ENCODE data around the gene C7orf33.
"Not testable (repeated sequence)": the region's sequence is repeated elsewhere in the genome, so short reads cannot be mapped to it uniquely, and the experiment has no call there.

The C7orf33 gene, protein sequence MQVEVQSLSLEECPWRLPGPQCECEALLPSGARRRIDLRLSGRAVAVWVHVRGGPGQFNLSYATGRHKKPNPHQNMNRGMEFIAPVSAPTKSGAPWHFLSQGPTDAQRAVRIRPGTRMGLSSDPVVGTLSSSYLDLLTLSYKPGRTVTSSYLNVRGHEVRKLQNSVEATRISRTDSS

DNA sequence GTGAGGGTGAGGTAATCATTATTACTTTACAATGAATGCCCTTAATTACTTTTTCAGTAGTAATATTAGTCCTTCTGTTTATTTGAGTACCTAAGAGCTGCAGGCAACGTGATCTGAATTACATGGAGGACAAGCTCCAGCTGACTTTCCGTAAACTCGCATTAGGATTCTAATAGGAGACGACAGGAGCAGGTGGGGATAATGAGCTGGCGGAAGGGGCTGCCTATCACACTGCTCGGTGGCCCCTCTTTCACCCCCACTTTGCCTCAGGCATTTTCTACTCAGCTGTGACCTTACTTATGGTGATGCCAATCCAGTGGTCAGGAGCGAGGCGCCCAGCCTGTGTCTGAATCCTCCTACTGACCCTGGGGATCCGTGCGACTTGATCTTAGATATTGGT lies at the start of gene C7orf33:
TSS of gene C7orf33 (plus strand) at position 296 of the 400 bp plus-strand sequence. CDS start 160 bp downstream, outside the sequence.
- no peak for DNase-seq

DNA sequence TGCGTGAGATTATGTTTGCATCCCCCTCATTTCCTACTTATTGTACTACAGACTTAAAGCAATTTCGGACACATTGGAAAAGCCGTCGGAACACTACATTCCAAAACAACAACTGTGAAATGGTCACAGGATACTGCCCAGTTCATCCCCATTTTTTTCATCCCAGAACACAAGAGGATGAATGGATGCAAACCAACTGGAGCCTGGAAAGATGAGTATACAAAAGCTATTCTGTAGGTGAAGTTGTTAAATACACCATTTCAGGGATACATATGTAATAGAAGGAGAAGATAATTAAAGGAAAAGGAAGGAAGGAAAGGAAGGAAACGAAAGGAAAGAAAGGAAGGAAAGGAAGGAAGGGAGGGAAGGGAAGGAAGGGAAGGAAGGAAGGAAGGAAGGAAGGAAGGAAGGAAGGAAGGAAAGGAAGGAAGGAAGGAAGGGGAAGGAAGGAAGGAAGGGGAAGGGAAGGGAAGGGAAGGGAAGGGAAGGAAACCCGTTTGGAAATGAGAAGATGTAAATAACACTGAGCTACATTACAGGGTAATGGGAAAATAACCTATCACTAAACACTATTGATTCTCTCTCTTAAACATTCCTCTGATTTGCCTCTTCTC lies 48.6 kb upstream of the C7orf33 start:
- DNase-seq, result no peak

DNA sequence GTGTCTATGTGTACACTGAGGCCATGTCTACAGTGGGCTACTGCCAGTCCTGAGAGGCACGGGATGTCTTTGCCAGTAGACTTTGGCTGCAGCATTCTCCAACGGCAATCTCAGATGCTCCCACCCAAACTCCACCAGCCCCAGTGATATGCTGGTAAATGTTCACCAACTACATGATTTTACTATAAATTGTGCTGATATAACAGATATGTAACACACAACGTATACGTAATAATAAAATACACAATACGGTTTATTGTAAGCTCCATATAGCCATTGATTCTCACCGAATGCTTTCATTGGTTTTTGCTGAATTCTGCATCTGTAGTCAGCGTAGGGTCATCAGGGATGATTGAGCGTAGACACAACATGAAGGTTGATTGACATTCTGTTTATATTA lies 47.3 kb upstream of the C7orf33 start:
- no peak for DNase-seq

DNA sequence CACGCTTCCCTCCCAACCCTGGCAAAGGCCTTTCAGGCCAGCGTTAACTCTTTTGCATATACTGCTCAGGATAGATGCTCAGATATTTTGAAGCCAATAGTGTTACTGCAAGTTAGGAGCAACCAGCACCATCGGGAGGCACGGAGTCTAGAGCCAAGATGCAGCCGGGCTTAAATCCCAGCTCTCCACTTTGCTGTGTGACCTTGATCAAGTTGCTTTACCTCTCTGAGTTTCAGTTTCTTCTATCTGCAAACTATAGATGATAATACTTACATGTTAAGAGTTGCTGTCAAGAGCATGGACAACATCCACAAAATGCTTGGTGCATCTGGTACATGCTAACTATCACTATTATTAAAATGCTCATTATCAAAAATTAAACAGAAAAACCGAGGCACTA lies 45.4 kb upstream of the C7orf33 start:
- no peak for DNase-seq

DNA sequence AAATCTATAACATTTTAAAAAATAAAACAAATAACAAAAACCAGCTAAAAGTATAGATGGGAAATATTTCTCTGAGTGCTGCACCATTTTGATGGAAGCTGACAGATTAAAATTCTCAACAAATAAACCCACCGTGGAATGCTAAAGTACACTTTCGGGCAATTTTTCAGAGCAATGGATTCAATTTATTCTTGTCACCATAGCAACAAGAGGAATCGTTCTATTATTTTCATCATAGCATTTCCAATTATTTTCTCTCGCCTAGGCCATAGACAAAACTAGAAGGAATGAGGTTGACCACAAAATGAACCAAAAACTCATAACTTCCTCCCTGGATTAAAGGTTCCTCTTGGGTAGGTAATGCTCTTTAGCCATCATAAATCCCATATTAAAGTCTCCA lies 44.6 kb upstream of the C7orf33 start:
- DNase-seq, result no peak

DNA sequence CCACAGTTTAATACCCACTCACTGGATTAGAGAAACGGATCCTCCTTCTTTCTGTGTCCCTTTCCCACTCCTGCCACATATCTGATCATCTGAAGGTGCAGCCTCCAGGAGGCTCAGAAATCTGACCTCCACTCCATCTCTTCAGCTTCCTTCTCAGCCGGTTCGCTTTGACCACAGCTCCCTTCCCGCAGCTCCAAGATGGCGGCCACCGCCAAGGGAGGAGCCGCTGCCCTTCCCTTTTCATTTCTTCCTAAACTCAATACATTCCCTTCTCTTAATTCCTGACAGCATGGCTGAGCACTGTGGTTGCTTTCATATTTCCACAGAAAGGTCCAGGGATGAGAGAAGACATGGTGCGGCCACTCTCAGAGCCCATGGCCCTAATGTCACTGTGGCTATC lies 43.7 kb upstream of the C7orf33 start:
- DNase-seq, result no peak

DNA sequence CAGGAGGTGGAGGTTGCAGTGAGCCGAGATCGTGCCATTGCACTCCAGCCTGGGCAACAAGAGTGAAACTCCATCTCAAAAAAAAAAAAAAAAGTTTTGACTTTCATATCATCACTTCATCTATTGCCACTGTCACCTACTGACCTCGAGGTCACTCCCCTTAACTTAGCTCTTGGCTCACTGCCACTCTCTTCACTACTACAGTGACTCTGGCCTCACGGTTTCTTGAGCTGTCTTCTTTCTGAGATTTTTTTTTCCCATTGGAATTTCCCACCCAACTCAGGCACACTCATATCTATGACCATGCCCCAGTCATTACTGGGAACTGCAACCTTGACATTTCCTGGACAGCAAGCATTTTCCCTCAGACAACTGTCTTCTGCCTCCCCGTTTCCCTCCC lies 42.6 kb upstream of the C7orf33 start:
- no peak for DNase-seq

DNA sequence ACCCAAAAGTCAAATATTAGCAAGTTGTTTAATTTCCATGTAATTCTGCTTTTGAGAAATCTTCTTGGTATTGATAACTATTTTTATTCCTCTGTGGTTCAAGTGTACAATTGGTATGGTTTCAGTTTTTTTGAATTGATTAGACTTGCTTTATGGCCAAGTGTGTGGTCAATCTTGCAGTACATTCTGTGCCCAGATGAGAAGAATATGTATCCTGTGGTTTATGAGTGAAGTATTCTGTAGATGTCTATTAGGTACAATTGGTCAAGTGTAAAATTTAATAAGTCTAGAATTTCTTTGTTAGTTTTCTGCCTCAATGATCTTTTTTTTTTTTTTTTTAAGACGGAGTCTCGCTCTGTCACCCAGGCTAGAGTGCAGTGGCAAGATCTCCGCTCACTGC lies 36.6 kb upstream of the C7orf33 start:
- no peak for DNase-seq

DNA sequence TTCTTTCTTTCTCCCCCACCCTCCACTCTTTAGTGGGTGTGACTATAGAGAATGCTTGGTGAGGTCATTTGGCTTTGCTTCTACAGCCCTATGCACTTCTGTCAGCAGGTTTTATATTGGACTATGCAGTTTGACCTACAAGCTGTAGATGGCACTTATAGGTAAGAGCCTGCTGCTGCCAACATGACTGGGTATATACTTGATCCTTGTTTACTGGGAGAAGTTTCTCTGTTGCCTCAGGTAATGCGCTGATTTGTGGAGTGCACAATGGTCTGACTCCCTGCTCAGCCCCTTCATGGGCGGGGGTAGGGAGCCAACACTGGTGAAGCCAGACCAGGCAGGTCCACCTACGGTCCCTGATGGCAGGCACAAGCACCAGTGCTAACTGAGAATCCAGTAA lies 33.7 kb upstream of the C7orf33 start:
- DNase-seq, result no peak

DNA sequence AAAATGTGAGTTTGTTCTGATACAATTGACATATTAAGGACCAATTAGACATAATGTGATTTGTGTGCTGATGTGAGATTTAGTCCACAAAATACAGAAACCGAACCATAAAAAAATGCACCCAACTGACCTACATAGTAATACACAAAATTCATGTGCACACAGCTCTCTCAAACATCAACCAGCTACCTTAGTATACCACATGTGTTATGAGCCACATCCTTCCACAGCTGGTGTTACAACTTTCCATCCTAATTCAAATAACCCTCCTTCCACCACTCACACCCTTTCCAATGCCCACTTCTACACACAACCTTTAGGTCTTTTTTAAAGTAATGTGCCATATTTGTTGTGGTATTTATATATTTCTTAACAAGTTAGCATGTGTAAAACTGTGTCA lies 31.7 kb upstream of the C7orf33 start:
- DNase-seq, result no peak

DNA sequence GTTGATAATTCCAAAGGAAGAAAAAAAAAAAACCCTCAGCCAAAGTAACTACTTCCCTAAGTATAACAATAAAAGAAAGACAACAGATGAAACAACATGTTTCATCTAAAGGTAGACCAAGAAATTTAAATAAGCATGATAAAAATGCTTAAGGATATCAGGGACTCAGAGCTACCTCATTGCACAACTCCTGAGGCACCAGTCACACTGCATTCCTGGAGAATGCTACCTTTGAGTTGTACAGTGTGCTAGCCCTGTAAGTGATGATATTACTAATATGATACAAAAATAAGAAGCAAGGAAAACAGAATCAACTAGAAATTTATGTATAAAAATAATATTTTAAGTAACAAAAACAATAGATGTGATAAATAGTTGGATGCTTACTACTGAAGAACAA lies 29.5 kb upstream of the C7orf33 start:
- DNase-seq, result no peak

DNA sequence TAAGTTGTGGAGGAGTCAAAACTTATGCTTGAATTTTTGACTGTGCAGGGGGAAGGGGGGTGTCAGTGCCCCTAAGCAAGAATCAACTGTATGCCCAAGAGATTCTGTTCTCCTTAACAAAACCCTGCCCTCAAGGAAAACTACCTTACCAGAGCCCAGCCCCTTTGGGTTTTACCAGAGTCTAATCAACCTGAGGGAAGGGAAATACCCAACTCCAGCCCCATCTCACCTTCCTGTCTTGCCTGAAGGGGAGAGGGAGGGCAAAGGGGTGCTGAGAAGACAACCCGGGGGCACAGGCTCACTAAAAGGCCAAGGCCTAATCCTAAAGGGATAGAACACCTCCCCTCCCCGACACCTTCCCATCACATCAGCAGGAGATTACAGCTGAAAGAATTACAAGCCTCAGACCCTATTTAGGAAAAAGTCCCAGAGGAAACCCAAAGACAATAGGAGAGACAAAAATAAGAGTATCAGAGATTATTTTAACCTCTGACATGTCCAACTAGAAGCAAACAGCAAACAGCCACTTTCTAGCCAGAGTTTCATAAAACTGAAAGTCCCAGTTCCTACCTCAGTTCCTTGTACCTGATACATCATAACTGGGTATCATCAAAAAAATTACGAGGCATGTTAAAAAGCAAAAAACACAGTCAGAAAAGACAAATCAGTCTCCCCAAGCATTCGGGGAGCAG lies 26.8 kb upstream of the C7orf33 start:
- no peak for DNase-seq

DNA sequence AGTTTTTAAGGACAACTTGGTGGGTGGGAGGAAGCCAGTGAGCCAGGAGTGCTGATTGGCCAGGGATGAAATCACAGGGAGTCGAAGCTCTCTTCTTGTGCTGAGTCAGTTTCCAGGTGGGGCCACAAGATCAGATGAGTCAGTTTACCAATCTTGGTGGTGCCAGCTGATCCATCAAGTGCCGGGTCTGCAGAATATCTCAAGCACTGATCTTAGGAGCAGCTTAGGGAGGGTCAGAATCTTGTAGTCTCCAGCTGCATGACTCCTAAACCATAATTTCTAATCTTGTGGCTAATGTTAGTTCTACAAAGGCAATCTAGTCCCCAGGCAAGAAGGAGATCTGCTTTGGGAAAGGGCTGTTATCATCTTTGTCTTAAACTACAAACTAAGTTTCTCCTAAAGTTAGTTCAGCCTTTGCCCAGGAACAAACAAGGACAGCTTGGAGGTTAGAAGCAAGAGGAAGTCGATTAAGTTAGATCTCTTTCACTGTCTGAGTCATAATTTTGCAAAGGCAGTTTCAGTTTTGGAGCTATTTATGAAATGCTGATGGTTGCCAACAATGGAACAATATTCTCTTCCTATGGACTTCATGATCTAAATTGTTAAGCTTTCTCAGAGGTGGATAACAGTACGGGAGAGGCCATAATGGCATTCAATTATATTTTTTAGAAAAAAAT lies 26.2 kb upstream of the C7orf33 start:
- DNase-seq, result not testable (repeated sequence)

DNA sequence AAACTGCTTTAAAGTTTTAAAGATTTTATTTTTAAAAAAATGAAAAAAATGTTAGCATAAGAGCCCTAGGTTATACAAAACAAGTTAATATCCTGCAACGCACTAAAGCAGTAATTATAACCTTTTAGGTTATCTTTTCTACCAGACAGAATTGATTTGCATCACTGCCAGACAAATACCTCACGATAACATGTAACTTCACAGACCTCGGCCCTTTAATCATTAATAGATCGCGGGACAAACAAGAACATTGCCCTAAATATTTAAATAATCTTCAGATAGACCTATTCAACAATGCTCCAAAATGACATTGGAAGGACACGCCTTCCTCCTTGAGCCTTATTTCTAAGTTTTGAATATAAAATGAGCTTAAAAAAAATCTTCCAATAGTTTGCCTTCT lies 23.8 kb upstream of the C7orf33 start:
- DNase-seq, result no peak

DNA sequence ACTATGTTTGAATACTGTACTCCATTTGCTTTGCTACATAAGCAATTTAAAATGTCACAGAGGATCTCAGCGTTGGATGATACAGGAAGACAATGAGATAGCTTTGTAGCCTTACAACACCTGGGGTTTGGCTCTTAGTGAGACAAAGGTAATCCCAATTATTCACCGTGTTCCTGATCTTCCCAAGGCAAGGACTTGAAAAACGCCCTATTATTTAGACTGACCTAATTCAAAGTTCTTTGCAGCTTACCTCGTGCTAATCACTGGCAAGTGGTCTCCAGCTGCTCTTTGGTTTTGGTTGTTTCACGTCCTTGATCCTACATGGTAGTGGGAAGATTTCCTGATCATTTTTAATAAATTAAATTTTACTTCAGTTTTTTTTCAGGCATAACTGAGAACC lies 23.0 kb upstream of the C7orf33 start:
- DNase-seq, result no peak

DNA sequence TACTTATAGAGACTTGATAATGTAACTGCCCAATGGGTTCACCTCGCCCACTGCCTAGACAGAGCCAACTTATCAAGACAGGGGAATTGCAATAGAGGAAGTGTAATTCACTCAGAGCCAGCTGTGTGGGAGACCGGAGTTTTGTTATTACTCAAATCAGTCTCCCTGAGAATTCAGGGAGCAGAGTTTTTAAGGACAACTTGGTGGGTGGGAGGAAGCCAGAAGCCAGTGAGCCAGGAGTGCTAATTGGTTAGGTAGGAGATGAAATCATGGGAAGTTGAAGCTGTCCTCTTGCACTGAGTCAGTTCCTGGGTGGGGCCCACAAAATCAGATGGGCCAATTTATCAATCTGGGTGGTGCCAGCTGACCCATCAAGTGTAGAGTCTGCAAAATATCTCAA lies 20.1 kb upstream of the C7orf33 start:
- no peak for DNase-seq

DNA sequence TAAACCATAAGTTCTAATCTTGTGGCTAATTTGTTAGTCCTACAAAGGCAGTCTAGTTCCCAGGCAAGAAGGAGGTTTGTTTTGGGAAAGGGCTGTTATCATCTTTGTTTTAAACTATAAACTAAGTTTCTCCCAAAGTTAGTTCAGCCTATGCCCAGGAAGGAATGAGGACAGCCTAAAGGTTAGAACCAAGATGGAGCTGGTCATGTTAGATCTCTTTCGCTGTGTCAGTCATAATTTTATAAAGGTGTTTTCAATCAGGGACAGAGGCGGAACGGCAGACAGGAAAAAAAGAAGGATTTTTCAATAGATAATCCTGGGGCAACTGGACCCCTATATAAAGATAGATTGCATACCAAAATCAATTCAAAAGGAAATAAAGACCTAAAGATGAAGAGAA lies 19.6 kb upstream of the C7orf33 start:
- DNase-seq, result not testable (repeated sequence)

DNA sequence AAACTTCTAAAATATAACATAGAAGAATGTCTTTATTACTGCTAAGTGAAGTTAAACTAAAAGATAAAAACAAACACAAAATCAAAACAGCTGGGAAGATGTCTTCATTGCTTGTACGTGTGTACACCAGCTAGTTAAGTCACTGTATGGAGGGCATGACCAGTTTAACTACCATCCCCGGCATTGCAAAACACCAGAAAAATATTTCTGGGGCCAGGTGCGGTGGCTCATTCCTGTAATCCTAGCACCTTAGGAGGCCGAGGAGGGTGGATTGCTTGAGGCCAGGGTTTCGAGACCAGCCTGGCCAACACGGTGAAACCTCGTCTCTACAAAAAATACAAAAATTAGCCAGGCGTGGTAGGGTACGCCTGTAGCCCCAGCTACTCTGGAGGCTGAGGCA lies 19.2 kb upstream of the C7orf33 start:
- no peak for DNase-seq

DNA sequence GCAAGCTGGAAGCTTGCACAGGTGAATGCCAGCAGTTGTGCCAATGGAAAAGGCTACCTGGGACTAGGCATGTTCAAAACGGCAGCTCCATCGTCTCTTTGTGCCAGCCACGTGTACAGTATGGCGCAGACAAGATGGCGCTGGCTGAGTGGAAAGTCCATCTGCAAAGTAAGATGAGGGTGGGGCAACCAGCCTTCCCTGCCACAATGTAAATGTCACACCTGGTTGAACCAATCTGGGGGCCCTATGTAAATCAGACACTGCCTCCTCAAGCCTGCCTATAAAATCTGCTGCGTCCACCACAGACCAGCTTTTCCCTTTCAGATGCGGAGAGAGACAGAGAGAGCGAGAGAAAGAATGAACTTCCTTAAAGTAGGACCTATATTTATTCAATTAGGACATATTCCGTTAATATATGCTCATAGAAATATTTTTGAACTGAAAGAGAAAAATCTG lies 18.5 kb upstream of the C7orf33 start:
- DNase-seq, result no peak

DNA sequence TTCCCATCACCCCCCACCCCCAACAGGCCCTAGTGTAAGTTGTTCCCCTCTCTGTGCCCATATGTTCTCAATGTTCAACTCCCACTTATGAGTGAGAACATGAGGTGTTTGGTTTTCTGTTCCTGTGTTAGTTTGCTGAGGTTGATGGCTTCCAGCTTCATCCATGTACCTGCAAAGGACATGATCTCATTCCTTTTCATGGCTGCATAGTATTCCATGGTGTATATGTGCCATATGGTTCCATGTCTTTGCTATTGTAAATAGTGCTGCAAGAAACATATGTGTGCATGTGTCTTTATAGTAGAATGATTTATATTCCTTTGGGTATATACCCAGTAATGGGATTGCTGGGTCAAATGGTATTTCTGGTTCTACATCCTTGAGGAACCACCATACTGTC lies 17.0 kb upstream of the C7orf33 start:
- DNase-seq, result not testable (repeated sequence)

DNA sequence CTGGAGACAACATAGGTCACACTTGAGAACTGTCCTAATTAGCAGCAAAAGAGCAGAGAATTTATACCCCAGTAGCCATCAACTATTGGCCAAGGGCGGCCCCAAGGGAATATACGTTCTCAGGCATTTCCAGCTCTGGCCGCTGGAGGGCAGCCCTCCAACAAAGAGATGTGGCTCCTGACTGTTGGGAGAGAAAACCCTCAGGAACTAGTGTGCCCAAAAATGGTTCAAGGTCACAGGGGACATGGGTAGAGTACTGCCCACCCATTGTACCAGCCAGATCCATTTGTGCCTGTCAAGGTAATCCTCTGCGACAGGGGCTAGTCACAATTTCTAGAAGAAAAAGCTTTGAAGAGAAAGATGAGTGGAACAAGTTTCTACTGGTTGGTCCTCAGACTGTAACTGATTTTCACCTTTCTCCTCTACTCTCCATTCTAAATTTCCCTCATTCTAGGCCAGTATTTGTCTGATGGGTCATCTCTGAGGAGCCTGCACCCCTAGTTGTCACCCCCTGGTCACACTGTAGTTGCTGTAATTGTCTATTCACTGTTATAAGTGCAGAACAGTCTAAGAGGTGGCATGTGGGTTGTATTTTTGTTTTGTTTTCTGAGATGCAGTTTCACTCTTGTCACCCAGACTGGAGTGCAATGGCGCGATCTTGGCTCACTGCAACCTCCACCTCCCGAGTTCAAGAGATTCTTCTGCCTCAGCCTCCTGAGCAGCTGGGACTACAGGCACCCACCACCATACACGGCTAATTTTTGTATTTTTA lies 14.7 kb upstream of the C7orf33 start:
- peak; percentile 69 for DNase-seq

DNA sequence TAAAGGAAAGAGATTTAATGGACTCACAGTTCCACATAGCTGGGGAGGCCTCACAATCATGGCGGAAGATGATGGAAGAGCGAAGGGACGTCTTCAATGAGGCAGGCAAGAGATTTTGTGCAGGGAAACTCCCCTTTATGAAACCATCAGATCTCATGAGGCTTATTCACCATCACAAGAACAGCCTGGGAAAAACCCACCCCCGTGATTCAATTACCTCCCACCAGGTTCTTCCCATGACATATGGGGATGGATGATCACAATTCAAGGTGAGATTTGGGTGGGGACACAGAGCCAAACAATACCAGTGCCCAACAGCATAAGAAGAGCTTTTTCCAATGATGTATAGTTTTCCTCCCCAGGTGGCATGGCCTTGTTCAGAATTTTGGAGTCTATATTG lies 11.2 kb upstream of the C7orf33 start:
- DNase-seq, result no peak

DNA sequence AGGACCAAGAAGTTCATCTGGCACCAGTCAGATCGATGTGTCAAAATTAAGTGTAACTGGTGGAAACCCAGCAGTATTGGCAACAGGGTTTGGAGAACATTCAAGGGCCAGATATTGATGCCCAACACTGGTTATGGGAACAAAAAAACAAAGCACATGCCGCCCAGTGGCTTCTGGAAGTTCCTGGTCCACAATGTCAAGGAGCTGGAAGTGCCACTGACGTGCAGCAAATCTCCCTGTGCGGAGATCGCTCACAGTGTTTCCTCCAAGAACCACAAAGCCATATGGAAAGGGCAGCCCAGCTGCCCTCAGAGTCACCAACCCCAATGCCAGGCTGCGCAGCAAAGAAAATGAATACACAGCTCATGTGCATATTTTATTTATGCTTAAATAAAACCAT lies 10.1 kb upstream of the C7orf33 start:
- no peak for DNase-seq

Data from femur (tissue), 1 donor.